GM19099 (cell line): ENCODE data around the gene DOK5.

Experiments used
- POLR2A ChIP-seq: IDR thresholded peaks from 3 replicates; pipeline ENCODE4 v1.6.1; 2011; ENCODE audit warnings: low read depth; ENCODE audit not compliant: insufficient read length; ENCODE audit errors: extremely low read depth

The DOK5 gene

DNA sequence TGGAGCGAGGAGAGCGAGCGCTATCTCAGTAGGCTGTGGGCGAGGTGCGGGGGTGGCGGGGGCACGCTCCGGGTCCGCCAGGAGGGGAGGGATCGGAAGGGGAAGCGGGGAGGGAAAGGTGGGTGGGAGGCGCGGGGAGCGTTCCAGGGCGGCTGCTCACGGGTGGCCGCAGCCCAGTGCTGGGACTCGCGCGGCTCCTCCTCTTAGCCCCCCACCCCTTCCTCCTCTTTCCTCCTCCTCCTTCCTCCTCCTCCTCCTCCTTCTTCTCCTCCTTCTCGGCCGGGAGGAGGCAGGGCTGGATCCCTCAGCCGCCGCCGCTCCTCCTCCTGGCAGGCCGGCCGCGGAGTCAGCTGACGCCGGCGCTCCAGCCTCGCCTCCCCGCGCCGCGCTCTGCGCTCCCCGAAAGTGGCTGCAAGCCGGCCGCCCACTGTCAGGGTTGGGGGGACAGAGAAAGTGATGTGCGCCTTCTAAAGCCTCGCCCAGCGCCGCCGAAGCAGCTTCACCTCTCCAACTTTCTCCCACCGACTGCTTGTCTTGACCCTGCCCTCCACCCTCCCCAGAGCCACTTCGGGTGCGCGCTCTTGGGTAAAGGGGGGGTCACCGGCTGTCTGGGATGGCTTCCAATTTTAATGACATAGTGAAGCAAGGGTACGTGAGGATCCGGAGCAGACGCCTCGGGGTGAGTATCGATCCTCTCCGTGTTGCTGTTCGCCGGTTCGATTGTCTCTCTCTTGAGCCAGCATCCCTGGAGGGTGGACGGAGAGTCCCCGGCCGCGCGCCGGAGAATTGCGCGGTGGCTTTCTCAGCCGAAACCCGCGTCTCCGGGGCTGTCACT lies at the start of gene DOK5:
TSS of gene DOK5 (plus strand) at position 260 of the 835 bp plus-strand sequence. CDS start at position 614, 354 bp downstream.
- TF ChIP-seq POLR2A, result no peak

DNA sequence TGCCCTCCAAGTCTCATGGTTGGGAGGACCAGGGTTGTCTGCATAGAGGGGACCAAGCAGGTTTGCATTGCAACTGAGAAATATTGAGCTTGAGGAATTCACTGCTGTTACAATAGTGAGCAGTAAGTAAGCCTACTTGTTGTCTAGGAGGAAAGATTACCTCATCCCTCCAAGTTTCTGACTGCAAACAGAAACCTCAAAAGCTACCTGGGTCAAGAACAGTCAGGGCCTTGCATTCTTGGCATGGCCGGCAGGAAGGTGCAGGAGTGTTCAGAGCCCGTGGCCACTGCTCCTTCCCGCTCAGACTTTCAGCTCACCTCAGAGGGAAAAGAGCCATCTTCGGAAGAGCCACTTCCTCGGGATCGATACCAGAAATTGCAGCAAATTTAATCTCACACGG lies 46.0 kb upstream of the DOK5 start:
- no peak for TF ChIP-seq POLR2A

DNA sequence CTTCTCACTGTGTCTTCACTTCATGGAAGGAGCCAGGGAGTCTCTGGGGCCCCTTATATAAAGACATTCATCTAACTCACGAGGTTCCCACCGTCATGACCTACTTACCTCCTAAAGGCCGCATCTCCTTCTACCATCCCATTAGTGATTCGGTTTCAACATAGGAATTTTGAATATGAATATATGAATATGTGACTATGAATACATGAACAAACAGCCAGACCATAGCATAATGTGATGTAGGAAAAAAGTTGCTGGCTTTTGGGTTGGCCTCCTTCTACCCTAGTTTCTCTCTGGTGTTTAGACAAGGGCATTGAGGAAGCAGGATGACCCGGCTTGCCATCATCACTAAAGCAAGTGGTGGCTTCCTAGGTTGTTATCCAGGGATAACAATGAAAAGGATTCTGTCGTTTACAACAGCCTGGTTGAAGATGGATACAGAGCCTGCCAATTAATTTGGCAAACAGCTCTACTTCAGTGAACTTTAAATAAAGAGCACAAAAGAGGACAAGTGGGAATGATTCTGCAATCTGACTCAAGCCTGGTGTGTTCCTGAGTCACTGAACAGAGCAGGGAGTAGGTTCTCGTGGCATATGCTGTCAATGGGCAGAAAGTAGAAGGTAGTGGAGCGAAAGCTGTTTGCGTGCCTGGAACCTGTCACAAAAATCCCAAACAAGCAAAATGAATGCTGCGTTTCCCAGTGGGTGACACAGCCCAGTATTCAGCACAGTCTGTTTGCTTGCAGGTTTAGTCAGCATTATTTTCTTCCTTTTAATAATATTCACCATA lies 44.0 kb upstream of the DOK5 start:
- no peak for TF ChIP-seq POLR2A

GRCh38 chr20:54432966-54433365 lies 42.4 kb upstream of the DOK5 start:
- no peak for TF ChIP-seq POLR2A

- TF ChIP-seq POLR2A, result no peak
Observed at GRCh38 chr20:54433636-54434035, 41.8 kb upstream of the DOK5 start.

DNA sequence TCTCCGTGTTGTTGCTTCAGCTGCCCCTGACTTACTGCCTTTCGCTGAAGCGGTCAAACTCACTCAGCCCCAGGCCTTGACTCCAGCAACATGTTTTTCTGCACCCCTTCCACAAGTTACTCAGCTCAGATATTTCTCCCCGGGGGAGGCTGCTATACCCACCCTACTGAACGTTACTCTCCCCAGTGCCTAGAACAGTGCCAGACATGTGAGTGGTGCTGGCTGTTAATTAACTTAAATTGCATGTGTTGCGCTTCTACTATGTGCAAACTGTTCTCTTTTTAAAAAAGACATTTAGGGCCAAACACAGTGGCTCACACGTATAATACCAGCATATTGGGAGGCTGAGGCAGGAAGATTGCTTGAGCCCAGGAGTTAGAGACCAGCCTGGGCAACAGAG lies 41.2 kb upstream of the DOK5 start:
- no peak for TF ChIP-seq POLR2A

DNA sequence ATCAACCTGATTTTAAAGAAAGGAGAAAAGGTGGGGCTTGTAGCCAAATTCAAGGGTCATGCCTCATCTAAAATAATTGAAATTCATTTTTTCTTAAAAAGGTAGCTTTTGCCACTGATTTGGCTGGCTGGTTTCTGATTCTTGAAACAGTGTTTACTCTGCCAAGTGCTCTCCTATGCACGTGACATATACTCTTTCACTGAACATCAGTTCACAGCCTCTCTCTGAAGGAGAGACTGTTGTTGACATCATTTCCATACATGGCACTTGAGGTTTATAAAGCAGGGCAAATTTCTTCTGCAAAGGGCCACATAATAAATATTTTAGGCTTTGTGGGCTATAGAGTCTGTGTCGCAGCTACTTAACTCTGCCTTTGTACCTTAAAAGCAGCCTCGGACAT lies 40.4 kb upstream of the DOK5 start:
- no peak for TF ChIP-seq POLR2A

- TF ChIP-seq POLR2A, result no peak
Observed at GRCh38 chr20:54438166-54438565, 37.2 kb upstream of the DOK5 start.

- TF ChIP-seq POLR2A, result no peak
Observed at GRCh38 chr20:54450207-54450606, 25.2 kb upstream of the DOK5 start.

GRCh38 chr20:54451171-54451570 lies 24.2 kb upstream of the DOK5 start:
- TF ChIP-seq POLR2A, result no peak

DNA sequence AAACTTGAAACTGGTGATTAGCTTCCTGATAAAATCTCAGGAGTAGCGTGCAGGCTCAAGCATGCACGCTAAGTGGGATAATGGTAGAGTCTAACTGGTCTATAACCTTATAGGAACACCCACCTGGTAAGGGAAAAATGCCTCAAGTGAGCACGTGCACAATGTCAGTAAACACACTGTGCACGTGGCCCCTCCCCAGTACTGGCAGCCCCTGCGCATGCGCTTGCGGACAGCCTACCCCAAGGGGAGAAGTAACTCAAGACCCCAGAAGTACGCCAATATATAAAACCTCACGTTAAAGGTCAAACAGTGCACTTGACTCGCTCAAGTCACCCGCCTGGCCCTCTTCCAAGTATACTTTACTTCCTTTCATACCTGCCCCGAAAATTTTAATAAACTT lies 23.1 kb upstream of the DOK5 start:
- TF ChIP-seq POLR2A, result no peak

DNA sequence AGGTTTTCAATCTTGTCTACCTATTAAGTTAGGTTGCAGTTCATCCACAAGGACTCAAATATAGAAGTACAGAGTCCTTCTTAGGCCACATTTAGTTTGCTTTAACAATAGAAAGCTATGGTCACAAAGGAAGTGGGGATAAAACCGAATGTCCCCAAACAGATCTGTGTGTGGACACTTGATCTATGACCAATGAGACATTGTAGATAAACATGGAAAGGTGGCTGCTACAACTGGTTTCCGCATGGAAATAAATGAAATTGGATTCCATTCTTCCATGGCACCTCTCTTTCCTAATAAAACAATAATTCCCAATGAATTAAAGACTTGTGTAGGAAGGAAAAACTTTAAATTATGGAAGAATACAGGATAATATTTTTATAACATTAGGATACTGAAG lies 20.4 kb upstream of the DOK5 start:
- TF ChIP-seq POLR2A, result no peak

DNA sequence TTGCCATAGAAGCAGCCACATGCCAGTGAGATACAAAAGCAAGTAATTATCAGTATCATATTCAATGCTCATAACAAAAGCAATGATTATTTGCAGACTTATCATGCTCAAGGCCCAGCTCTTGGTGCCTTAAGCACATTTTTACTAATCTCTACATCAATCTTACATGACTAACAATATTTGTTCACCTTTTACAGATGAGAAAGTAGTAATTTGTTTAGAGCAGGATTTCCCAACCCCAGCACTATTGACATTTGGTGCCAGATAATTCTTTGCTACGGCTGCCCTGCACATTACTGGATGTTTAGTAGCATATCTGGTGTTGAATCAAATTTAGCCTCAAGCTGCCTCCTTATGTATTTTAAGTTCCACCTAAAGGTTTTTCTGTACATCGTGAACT lies 19.0 kb upstream of the DOK5 start:
- no peak for TF ChIP-seq POLR2A

GRCh38 chr20:54456961-54457360 lies 18.4 kb upstream of the DOK5 start:
- no peak for TF ChIP-seq POLR2A

- no peak for TF ChIP-seq POLR2A
Observed at GRCh38 chr20:54458219-54458618, 17.2 kb upstream of the DOK5 start.

GRCh38 chr20:54459279-54459678 lies 16.1 kb upstream of the DOK5 start:
- TF ChIP-seq POLR2A, result no peak
